ENCODE measurements around the gene KLHL2.
"Not testable (repeated sequence)": the region's sequence is repeated elsewhere in the genome, so short reads cannot be mapped to it uniquely, and the experiment has no call there.

The KLHL2 gene

GRCh38 chr4:165215034-165215751 lies 7.8 kb downstream of the KLHL2 start:
- H3K4me3 ChIP-seq (replicated peaks; ENCODE audit: low read depth, low read length); H3K27me3 ChIP-seq (replicated peaks; ENCODE audit: control insufficient read depth, insufficient read depth, low read length); H3K36me3 ChIP-seq (ENCODE audit: control insufficient read depth, insufficient read depth, low read length); DNase-seq (ENCODE audit: extremely low read depth, insufficient read length): not testable (repeated sequence)

DNA sequence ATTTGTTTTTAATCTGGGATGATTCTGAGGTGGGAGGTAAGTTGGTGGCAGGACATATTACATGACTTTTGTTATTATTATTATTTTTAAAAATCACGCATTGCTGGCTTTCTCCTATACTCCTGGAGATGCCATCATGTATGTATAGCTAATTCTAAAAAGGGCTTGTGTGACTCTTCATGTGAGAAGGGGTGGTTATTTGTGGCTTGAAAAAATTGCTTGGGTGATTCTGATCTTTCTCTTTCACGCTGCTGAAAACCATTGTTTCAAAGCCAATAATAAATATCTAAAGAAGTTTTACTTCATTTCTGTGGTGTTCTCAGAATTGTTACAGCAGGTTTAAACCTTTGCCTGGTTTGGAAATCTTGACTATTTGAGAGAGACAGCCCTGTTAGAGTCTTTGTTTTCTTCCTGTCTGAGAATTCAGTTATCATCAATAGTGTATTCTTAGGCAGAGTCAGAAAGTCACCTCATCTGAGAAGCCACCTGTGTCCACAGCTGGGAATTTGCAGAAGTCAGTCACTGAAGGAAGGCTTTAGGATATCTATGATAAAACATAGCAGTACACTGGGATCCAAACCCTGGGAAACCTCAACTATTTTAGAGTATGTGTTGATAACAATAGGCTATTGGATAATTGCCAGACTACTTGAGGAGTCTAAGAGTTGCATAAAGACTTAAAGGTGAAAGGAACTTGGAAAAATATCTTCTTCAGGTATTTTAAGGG lies 8.6 kb downstream of the KLHL2 start:
- not testable (repeated sequence) for H3K36me3 ChIP-seq (ENCODE audit: control insufficient read depth, insufficient read depth, low read length); H3K27me3 ChIP-seq (replicated peaks; ENCODE audit: control insufficient read depth, insufficient read depth, low read length); DNase-seq (ENCODE audit: extremely low read depth, insufficient read length)

GRCh38 chr4:165217325-165217724 lies 10.0 kb downstream of the KLHL2 start:
- no peak for DNase-seq (ENCODE audit: extremely low read depth, insufficient read length)
- Histone ChIP-seq H3K27me3 (replicated peaks; ENCODE audit: control insufficient read depth, insufficient read depth, low read length) (no peaks in the 10 kb centered on the region), H3K4me3 (replicated peaks; ENCODE audit: low read depth, low read length) (no peak overlapping the region), H3K36me3 (ENCODE audit: control insufficient read depth, insufficient read depth, low read length) (no peaks in the 10 kb centered on the region)
- TF ChIP-seq CTCF (IDR thresholded peaks at IDR 0.05; ENCODE audit: insufficient read depth, low read length, poor library complexity, severe bottlenecking) = no peak

More for the DNA sequence above, 8.6 kb downstream of the KLHL2 start:
- not testable (repeated sequence) for H3K4me3 ChIP-seq (replicated peaks; ENCODE audit: low read depth, low read length)

- H3K4me3 ChIP-seq (replicated peaks; ENCODE audit: low read depth, low read length); DNase-seq (ENCODE audit: extremely low read depth, insufficient read length); H3K27me3 ChIP-seq (replicated peaks; ENCODE audit: control insufficient read depth, insufficient read depth, low read length); H3K36me3 ChIP-seq (ENCODE audit: control insufficient read depth, insufficient read depth, low read length): not testable (repeated sequence)
Observed at GRCh38 chr4:165221306-165221705, 13.9 kb downstream of the KLHL2 start.

DNA sequence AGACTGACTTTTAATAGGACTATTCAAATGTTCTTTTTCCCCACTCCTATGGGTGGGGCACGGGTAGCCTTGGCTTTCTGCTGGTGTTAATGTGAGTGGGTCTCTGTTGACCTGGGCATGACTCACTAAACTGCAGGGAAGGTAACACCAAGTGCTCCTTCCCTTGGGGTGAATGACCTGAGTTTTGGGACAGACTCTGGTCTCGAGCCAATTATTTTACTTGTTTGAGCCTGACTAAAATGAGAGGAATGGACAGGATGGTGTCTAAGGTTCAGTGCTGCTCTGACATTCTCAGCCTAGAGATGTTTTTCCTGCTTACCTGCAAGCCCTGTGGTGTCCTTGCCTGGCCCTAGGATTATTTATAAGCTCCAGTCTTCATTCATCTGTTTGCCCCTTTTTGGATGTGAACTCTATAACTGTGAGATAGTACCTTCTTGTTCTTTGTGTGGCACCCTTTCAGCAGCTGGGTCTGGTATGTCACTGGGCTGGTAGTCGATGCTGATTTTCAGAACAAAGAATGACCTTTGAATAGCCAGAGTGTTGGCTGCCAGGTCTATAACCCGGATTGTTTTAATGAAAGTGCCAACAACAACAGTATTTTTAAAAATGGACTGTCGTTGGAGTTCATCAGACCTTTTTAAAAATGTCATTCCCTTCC lies 14.8 kb downstream of the KLHL2 start:
- not testable (repeated sequence) for H3K36me3 ChIP-seq (ENCODE audit: control insufficient read depth, insufficient read depth, low read length); H3K27me3 ChIP-seq (replicated peaks; ENCODE audit: control insufficient read depth, insufficient read depth, low read length); H3K4me3 ChIP-seq (replicated peaks; ENCODE audit: low read depth, low read length); DNase-seq (ENCODE audit: extremely low read depth, insufficient read length)

DNA sequence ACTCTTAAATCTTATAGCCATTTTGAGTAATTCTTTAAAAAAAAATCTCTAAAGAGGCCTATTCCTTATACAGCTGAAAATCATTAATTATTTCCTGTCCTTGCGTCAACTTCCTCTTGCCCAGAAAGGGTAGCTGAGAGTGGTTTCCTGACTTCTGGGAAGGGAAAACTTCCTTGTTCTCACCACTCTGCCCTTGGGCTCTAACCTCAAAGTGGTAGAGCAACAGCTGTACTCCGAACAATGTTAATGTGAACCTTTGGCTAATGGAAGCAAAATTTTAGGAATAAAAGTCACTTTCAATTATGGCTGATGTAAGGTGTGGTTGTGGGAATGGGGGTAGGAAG lies 15.3 kb downstream of the KLHL2 start:
- no peak for TF ChIP-seq CTCF (IDR thresholded peaks at IDR 0.05; ENCODE audit: insufficient read depth, low read length, poor library complexity, severe bottlenecking)
- H3K4me3 ChIP-seq (replicated peaks; ENCODE audit: low read depth, low read length) = no peak overlapping the region
- no peaks in the 10 kb centered on the region for H3K27me3 ChIP-seq (replicated peaks; ENCODE audit: control insufficient read depth, insufficient read depth, low read length)
- no peaks in the 10 kb centered on the region for H3K36me3 ChIP-seq (ENCODE audit: control insufficient read depth, insufficient read depth, low read length)
- no peak for DNase-seq (ENCODE audit: extremely low read depth, insufficient read length)

GRCh38 chr4:165227401-165227800 lies 20.0 kb downstream of the KLHL2 start:
- not testable (repeated sequence) for DNase-seq (ENCODE audit: extremely low read depth, insufficient read length); H3K36me3 ChIP-seq (ENCODE audit: control insufficient read depth, insufficient read depth, low read length); H3K27me3 ChIP-seq (replicated peaks; ENCODE audit: control insufficient read depth, insufficient read depth, low read length); H3K4me3 ChIP-seq (replicated peaks; ENCODE audit: low read depth, low read length)

GRCh38 chr4:165229490-165230200 lies 22.3 kb downstream of the KLHL2 start:
- H3K4me3 ChIP-seq (replicated peaks; ENCODE audit: low read depth, low read length); H3K27me3 ChIP-seq (replicated peaks; ENCODE audit: control insufficient read depth, insufficient read depth, low read length); DNase-seq (ENCODE audit: extremely low read depth, insufficient read length); H3K36me3 ChIP-seq (ENCODE audit: control insufficient read depth, insufficient read depth, low read length): not testable (repeated sequence)

- not testable (repeated sequence) for H3K27me3 ChIP-seq (replicated peaks; ENCODE audit: control insufficient read depth, insufficient read depth, low read length); H3K36me3 ChIP-seq (ENCODE audit: control insufficient read depth, insufficient read depth, low read length); H3K4me3 ChIP-seq (replicated peaks; ENCODE audit: low read depth, low read length); DNase-seq (ENCODE audit: extremely low read depth, insufficient read length)
Observed at GRCh38 chr4:165232623-165233433, 25.5 kb downstream of the KLHL2 start.
